Breast epithelium (tissue), 4 donors: Measurements from ENCODE around the gene IQSEC3. TPM values are rescaled to one million over a fixed set of nuclear protein-coding genes. Genes with fewer than 3 reads are reported as not detected.
"Not testable (repeated sequence)": the region's sequence is repeated elsewhere in the genome, so short reads cannot be mapped to it uniquely, and the experiment has no call there.

ENCODE experiments used
- DNase-seq, 2 donors: peaks; one replicate each; pipeline ENCODE4 v3.0.0-alpha.2; 2019; ENCODE audit warnings: low spot score in 2 of 2
- H3K27ac ChIP-seq, 2 donors: fragments of 200-600 bp; sonication (generic) in 1 of 2; one replicate each; pipeline ENCODE4 v1.5.1; 2016 to 2019; ENCODE audit warnings: mild to moderate bottlenecking in 1 of 2
- H3K27me3 ChIP-seq, 2 donors: fragments of 200-600 bp; sonication (generic) in 1 of 2; one replicate each; pipeline versions ENCODE4 v1.5.1 to v1.6.0; 2017 to 2019; ENCODE audit warnings: control low read depth in 1 of 2, mild to moderate bottlenecking in 1 of 2
- H3K36me3 ChIP-seq: fragments of 200-600 bp; one replicate; pipeline ENCODE4 v1.5.1; 2019
- H3K4me1 ChIP-seq, 2 donors: fragments of 200-600 bp; sonication (generic); one replicate each; pipeline ENCODE4 v1.5.1; 2016 to 2019; ENCODE audit warnings: control low read depth in 1 of 2
- H3K4me3 ChIP-seq, 3 donors: fragments of 200-600 bp; sonication (generic); 1 replicate in 2 of 3; 2 replicates in 1 of 3; pipeline ENCODE4 v1.5.1; 2016 to 2019; ENCODE audit warnings: mild to moderate bottlenecking in 3 of 3, moderate library complexity in 2 of 3
- H3K9me3 ChIP-seq, 2 donors: fragments of 200-600 bp; sonication (generic) in 1 of 2; one replicate each; pipeline ENCODE4 v1.5.1; 2016 to 2019; ENCODE audit warnings: control low read depth in 1 of 2
- CTCF ChIP-seq, 3 donors: fragments of 450-650 bp; IDR thresholded peaks; one replicate each; pipeline ENCODE4 v1.5.1; 2016 to 2017; ENCODE audit warnings: antibody characterized with exemption in 3 of 3, mild to moderate bottlenecking in 3 of 3, moderate library complexity in 3 of 3
- POLR2A ChIP-seq: fragments of 450-650 bp; IDR thresholded peaks from one replicate; pipeline ENCODE4 v1.6.1; 2016; ENCODE audit warnings: antibody characterized with exemption, mild to moderate bottlenecking, moderate library complexity
- POLR2AphosphoS5 ChIP-seq, 3 donors: sonication (generic); formaldehyde crosslinking; IDR thresholded peaks; one replicate each; pipeline ENCODE4 v1.6.1; 2017; ENCODE audit warnings: antibody characterized with exemption in 3 of 3
- intact Hi-C: fragments of 100-400 bp; cut with DNase I; formaldehyde crosslinking; loops from one replicate; pipeline ENCODE4 v1.15.1; 2023; ENCODE audit warnings: low total_unique reads
- total RNA-seq, 3 donors: library from RNA; depleted of rRNA; stranded (reverse); fragments of >200 nt; gene quantifications; one replicate each; pipeline ENCODE4 v1.1.0, GENCODE V29; 2016

Gene IQSEC3
- total RNA-seq, 3 donors from 2014 or later = 0.64 to 0.98 (median 0.73) TPM

DNA sequence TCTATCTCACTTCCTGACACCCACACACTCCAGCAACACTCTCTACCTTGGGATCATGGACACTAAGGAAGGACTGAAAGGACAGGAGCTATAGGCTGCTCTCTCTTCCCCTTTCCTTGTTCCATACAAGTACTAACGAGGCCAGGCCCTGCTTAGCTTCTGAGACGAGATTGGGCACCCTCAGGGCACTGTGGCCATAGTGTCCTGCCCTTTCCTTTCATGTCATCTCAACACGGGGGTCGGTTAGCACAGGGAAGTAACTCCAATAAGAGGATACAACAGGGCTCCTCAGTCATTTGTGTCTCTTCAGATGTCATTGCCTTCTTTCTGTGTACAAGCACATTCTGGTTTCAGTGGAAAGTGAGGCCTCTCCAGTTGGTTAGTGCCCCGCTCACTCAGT, 15.5 kb upstream of the IQSEC3 start:
- H3K4me3 ChIP-seq, H3K27ac ChIP-seq, H3K36me3 ChIP-seq, H3K9me3 ChIP-seq, H3K4me1 ChIP-seq, DNase-seq, intact Hi-C loops: not testable (repeated sequence)
- peaks cover 0 to 25% of the 10 kb centered on the region in 2 donors for H3K27me3 ChIP-seq

DNA sequence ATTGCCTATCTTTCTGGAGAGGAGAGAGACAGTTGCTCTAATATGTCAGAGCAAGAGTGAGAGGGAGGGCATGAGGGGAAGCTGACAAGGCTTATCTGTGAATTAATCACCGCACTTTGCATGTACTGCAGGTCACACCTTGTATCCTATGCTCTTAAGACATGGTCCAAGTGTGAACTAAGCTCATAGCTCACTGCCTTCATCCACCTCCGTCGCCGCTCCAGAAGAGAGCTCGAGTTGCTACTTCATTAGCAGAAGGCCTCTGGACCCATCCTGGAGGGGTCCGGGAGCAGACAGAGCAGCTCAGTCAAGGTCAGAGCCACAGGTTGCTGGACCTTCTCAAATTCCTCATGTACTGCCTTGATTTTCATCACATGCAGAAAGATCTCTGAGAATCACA, 14.6 kb upstream of the IQSEC3 start:
- DNase-seq, H3K9me3 ChIP-seq, H3K4me3 ChIP-seq, H3K36me3 ChIP-seq, H3K27ac ChIP-seq, H3K4me1 ChIP-seq, intact Hi-C loops: not testable (repeated sequence)
- peaks cover 0 to 29% of the 10 kb centered on the region in 2 donors for H3K27me3 ChIP-seq

DNA sequence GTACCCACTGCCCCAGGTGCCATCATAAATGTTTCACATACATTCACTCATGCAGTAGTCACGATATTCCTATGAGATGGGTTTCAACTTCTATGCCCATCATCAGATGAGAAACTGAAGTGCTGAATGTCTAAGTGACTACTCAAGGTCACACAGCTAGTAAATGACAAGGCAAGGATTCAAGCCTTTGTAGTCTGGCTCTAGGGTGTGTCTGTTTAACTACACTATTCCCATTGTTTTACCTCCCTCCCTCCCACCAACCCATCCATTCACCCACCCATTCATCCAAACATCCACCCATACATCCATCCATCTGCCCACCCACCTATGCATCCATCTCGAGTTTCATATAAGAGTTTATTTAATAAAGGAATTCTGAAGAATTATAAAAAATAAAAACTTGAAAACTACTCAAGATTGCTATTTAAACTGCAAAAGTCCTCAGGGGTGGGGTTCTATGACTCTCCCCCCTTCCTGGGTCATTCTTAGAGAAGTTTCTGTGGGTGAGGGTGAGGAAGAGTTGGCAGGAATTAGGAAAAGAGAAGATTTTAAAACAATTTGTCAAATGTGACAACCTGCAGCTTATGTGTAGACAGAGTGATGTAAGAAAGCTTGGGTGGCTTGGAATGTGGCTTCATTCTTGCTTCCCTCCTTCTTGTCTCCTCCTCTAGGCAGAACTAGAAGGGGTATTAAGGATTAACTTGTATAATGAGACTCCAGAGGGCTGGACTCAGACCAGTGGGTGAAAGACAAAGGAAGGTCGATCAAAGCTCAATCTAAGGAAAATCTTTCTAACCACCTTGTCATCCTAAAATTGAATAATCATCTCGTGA, 13.4 kb upstream of the IQSEC3 start:
- H3K4me1 ChIP-seq, H3K9me3 ChIP-seq, H3K36me3 ChIP-seq, H3K4me3 ChIP-seq, DNase-seq, intact Hi-C loops, H3K27ac ChIP-seq: not testable (repeated sequence)
- H3K27me3 ChIP-seq = peaks cover 0 to 40% of the 10 kb centered on the region in 2 donors

- Histone ChIP-seq H3K36me3 (no peaks in the 10 kb centered on the region), H3K27ac (no peak overlapping the region), H3K4me1 (no peaks in the 10 kb centered on the region), H3K4me3 (no peak overlapping the region), H3K27me3 (peaks cover 0 to 40% of the 10 kb centered on the region in 2 donors), H3K9me3 (peaks cover 7 to 11% of the 10 kb centered on the region in 2 donors)
- intact Hi-C loops = no loop called here
- no peak for DNase-seq
- TF ChIP-seq POLR2AphosphoS5 (IDR thresholded peaks at IDR 0.05) = no peak
- no peak for TF ChIP-seq CTCF (IDR thresholded peaks at IDR 0.05)
Observed at GRCh38 chr12:53735-54730, 12.5 kb upstream of the IQSEC3 start.

GRCh38 chr12:54750-55535, 11.6 kb upstream of the IQSEC3 start:
- no peaks in the 10 kb centered on the region for H3K36me3 ChIP-seq
- no peak overlapping the region for H3K4me3 ChIP-seq
- peaks cover 7 to 15% of the 10 kb centered on the region in 2 donors for H3K9me3 ChIP-seq
- TF ChIP-seq CTCF (IDR thresholded peaks at IDR 0.05) (no peak), POLR2A (no peak), POLR2AphosphoS5 (IDR thresholded peaks at IDR 0.05) (no peak)
- no peak for DNase-seq
- H3K27ac ChIP-seq = no peak overlapping the region
- peaks cover 0 to 40% of the 10 kb centered on the region in 2 donors for H3K27me3 ChIP-seq
- no peaks in the 10 kb centered on the region for H3K4me1 ChIP-seq
- intact Hi-C loops = no loop called here

- H3K27ac ChIP-seq = no peak overlapping the region
- H3K27me3 ChIP-seq = peaks cover 0 to 40% of the 10 kb centered on the region in 2 donors
- no peaks in the 10 kb centered on the region for H3K4me1 ChIP-seq
- H3K9me3 ChIP-seq = peaks cover 7 to 15% of the 10 kb centered on the region in 2 donors
- H3K36me3 ChIP-seq = no peaks in the 10 kb centered on the region
- no peak for DNase-seq
- TF ChIP-seq POLR2AphosphoS5 (IDR thresholded peaks at IDR 0.05) (no peak), CTCF (IDR thresholded peaks at IDR 0.05) (no peak), POLR2A (no peak)
- intact Hi-C loops = no loop called here
- H3K4me3 ChIP-seq = no peak overlapping the region
Observed at GRCh38 chr12:56683-57346, 9.8 kb upstream of the IQSEC3 start.
